Measurements from ENCODE around the gene SH3BGRL2.
"Not testable (repeated sequence)": the region's sequence is repeated elsewhere in the genome, so short reads cannot be mapped to it uniquely, and the experiment has no call there.

Gene SH3BGRL2

GRCh38 chr6:79614326-79615305, 16.5 kb upstream of the SH3BGRL2 start:
- no peak for DNase-seq

DNA sequence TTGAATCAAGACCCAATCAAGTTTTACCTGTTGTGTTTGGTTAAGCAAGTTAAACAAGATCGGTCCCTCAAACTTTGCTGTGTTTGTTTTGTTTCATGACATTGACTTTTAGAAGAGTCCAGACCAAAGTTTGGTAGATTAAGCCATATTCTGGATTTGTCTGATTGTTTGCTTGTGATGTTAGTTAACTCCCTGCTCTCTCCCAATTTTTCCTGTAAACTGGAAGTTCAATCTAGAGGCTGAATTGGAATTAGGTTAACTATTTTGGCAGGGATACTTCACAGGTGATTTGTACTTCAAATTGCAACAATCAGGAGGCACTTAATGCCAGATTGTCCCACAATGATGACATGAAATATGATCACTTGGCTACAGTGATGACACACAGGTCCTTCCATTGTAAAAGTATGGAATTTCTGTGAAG, 13.6 kb upstream of the SH3BGRL2 start:
- DNase-seq = no peak

GRCh38 chr6:79618425-79618824, 12.7 kb upstream of the SH3BGRL2 start:
- DNase-seq = not testable (repeated sequence)

GRCh38 chr6:79621579-79621978, 9.6 kb upstream of the SH3BGRL2 start:
- DNase-seq = no peak

DNA sequence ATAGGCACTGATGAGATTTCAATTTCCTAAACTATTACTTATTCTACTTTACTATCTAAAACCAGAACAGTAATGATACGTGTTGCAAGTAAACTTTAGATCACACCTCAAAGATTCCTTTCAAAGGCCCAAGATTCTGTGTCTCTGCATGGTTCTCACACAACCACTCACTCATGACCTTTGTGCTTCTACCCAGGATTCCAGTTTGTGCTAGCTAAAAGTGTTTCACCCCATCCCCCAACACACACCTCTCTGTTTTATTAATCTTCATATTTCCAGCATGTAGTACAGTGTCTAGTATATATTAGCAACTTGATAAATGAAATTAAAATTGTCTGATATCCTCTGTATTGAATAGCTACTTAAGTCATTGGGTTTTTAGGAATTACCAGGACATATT, 8.8 kb upstream of the SH3BGRL2 start:
- DNase-seq = no peak

DNA sequence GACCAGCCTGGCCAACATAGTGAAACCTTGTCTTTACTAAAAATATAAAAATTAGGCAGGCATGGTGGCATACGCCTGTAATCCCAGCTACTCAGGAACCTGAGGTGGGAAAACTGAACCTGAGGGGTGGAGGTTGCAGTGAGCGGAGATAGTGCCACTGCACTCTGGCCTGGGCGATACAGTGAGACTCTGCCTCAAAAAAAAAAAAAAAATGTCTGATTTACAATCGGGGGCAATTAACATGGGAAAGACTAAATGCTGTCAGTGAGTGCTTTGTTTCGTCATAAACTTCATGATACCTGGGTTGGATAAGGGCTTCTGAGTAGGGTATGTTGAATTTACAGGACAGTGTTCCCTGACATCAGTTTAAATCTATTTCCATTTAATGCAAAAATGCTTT, 8.0 kb upstream of the SH3BGRL2 start:
- no peak for DNase-seq

DNA sequence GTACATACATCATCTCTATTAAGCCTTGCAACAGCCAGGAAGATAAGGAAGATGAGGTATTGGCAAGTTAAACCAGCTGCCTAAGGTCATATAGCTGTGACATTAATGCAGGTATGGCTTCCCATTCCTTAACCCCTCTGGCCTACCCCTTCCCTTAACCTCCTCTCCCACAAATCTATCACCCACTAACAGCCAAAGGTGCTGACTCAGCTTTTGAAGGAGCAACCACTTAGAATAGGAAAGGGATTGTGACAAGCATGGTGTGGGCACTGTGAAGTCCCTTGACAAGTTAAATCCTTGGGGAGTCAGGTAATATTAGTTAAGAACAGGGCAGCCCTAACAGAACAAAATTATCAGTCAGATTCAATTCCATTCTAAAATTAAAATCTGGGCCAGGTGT, 5.4 kb upstream of the SH3BGRL2 start:
- DNase-seq = no peak

GRCh38 chr6:79626811-79627210, 4.3 kb upstream of the SH3BGRL2 start:
- no peak for DNase-seq

DNA sequence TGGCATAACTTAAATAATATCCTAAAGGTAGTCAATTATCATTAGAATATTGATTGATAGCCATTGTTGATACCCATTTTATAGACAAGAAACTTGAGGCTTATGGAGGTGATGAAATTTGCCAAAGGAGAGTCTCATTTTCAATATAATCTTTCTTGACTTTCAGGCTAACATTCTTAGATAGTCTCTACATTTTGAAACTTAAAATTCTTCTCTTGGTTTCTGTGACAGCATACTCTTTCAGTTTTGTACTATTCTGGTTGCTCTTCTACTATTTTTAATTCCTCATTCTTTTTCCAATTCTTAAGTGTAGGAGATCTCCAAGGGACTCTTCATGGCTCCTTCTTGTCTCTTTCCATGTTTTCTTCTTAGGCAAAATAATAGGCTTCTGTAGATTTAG, 3.7 kb upstream of the SH3BGRL2 start:
- DNase-seq = no peak

GRCh38 chr6:79628466-79629288, 2.5 kb upstream of the SH3BGRL2 start:
- DNase-seq = no peak

DNA sequence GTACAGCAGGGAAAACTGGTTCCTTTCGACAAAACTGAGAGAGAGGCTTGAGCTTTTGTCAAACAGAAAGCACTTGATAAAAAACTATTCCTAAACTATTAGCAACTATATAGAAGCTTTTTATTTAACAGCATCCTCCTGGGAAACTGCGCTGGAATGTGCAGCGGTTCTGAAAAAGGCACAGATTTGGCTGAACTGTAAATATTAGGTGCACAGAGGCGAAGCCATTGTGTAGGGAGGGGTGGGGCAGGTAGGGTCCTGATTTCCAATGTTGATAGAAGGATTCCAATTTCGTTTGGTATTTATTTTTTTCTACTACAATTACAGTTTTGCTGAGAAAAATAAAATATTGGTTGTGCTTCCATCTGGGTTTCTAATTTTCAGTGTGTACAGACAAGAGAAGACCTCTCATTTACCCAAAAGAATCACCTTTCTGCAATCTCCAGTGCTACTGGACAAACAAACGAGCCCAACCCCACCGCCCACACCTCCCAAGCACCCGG, 698 bp upstream of the SH3BGRL2 start:
- no peak for DNase-seq

- DNase-seq = no peak
Observed at GRCh38 chr6:79631693-79632172, 604 bp downstream of the SH3BGRL2 start.

DNA sequence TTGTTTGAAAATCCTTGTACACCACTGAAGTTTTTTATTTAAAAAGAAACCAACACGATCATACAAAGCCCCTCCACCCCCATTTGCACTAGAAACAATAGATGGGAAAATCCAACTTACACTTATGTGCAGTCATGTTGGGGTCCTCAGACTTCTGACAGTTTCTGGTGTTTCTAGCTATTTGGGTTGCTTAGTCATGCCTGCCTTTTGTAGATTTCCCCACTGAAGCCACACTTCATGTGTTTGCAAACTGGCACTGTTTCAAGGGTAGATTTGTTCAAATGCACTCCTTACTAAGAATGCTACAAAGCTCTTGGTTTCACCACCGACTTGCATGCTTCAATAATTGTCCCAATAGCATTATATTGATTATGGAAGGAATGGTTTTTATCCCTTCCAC, 1.5 kb downstream of the SH3BGRL2 start:
- DNase-seq = no peak

DNA sequence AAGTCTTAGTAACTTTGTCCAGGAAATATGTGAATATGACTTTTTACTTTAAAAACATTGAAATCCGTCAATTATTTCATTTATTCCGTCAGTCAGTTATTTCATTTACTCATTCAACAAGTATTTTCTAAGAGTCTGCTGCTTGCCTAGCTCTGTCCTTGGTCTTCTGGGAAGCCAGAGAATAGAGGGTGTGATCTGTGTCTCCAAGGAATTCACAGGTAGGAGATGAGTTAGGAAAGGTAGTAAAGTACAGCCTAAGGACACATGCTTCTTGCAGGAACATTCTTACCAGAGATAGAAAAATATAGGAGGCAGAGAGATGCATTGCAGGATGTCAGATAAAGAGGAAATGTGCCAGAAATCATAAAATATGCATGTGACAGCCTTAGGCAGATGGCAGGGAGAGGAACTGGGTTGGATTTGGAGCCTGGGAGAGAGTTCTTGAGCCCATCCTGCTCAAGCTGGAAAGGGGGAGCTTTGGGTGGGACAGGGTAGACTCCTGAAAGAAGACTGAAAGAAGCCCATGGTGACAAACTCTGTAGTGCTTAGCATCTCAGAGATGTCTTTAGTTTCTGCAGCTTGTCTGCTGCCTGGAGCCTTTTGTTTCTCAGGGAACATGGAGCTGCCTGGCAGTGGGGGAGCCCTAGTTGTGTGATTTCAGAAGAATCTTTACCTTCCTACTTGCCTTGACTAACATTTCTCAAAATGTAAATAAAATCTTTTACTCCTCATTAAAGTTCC, 3.5 kb downstream of the SH3BGRL2 start:
- no peak for DNase-seq

GRCh38 chr6:79635232-79635543, 4.1 kb downstream of the SH3BGRL2 start:
- DNase-seq = peak; percentile 23

DNA sequence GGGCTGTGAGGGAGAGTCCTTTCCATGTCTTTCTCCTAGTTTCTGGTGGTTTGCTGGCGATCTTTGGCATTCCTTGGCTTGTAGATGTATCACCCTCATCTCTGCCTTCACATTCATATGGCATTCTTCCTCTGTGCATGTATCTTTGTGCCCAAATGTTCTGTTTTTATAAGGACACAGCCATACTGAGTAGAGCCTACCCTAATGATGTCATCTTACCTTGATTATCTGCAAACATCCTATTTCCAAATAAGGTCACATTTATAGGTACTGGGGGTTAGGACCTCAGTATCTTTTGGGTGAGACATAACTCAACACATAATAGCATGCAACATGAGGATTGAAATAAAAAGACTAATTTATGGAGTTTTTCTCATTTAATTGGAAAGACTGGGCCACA, 5.5 kb downstream of the SH3BGRL2 start:
- no peak for DNase-seq

DNA sequence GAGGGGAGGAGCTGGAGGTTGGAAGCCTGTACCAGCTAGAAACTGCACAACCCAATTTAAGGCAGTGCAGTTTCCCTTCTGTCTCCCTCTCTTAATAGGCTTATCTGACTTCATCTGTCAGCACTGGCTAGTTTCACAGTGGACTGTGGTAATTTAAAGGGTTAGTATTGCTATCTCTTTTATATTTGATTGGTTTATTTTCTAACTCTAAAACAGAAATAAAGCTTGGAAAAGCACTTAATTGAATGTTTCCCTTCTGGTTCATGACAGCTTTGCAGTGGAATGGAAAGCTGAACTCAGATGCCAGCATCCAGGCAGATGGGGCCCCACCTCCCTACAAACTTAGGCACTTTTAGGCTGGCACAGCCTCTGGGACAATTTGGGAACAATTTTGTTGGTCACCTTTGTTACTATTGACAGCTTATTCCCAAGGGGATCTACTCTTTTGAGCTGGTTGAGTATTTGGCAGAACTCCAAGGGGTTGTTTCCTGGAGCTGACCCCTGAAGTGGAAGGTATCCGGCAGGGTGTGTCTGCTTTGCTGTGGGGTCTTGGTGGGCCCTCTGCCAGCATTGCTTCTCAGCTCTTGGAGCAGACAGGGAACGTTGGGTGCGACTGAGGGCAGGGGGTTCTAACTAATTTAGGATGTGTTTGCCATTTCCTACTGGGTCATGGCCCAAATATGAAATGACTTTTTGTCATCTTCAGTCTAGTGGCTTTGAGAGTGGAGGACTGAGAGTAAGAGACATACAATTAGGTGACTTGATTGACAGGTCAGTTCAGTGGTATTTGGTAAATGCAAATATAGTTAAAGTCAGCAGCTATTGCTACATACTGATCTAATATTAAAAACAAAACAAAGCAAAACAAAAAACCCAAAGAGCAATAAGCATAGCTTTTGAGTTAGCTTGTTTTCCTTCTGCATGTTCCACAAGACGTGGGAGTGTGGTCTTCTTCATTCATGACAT, 9.3 kb downstream of the SH3BGRL2 start:
- DNase-seq = no peak

DNA sequence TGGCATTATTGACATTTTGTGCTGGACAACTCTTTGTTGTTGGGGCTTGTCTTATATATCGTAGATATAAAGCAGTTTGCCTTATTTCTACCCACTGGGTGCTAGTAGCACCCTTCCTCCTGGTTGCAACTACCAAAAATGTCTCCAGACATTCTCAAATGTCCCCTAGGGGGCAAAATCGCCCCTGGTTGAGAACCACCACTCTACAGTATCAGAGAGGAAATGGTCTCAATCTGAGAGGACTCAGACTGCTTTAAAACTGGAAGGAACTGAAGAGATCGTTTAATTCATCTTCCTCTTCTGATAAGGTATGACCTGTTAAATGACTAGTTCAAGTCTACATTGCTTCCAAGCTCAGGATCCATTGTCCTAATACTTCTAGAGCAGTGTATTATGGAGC, 14.9 kb downstream of the SH3BGRL2 start:
- no peak for DNase-seq

DNA sequence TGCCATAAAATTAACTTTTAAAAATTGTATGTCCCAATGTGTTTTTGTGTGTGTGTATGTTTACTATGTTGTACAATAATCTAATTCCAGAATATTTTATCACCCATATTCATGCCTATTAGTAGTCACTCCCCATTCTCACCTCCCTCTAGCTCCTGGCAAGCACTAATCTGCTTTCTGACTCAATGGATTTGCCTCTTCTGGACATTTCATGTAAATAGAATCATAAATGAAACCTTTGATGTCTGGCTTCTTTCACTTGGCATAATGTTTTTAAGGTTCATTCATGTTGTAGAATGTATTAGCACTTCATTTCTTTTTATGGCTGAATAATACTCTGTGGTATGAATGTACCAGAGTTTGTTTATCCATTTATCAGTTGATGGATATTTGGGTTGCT, 15.4 kb downstream of the SH3BGRL2 start:
- no peak for DNase-seq

- DNase-seq = no peak
Observed at GRCh38 chr6:79647741-79648140, 16.6 kb downstream of the SH3BGRL2 start.

DNA sequence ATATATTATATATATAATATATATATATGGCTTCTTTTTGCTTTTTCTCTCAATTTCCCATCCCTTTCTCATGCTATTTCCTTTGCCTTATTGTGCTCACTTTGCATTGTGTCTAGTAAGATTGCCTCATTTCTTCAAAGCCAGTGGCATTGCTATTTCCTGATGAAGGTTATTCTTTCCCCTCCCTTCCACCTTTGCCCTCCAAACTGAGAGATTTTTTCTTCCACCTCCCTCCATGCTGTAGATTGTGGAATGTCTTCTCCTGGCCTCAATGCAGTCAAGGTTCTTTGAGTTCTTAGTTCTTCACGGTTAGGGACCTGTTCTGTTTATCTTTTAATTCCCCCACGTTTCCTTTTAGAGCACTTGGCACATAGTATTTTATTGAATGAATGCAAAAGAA, 17.2 kb downstream of the SH3BGRL2 start:
- DNase-seq = no peak

- DNase-seq = no peak
Observed at GRCh38 chr6:79649016-79649415, 17.9 kb downstream of the SH3BGRL2 start.

Data from HCEC 1CT (cell line).